ENCODE results near the gene ZBTB40. TPM values are rescaled to one million over a fixed set of nuclear protein-coding genes. Genes with fewer than 3 reads are reported as not detected.

The ZBTB40 gene
- total RNA-seq, 2 experiments from 2014 or later: 14.0 to 14.3 TPM

DNA sequence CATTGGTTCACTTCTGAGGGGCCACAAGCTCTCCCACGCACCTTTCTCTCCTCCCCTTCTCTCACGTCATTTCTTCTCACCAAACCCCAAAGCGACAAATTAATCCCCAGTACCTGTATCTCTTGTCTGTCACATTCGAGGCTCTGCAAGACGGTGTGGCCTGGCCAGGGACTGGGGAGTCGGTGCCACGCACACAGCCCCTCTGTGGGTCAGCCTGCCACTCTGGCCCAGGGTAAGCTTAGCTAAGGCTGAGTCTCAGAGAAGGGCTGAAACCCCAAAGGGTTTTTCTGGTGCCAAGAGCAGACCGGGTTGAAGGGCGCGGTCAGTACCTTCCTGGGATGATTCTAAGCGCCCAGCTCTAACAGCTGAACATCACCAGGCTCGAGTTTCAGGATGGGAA, 34.2 kb upstream of the ZBTB40 start:
- CTCF ChIA-PET: interaction anchor here (0.8 to 3.9 kb wide), 9 partner anchors 9 to 312 kb away, joined by 3 to 27 read pairs (median 5); no protein-coding TSS in a partner anchor
- H3K9me3 Mint-ChIP-seq: no peaks in the 10 kb centered on the region
- H3K4me1 Mint-ChIP-seq (ENCODE audit: low read depth): peaks cover 5% of the 10 kb centered on the region
- no peak for DNase-seq
- POLR2A ChIA-PET: interaction anchor here (0.7 kb wide), 1 partner anchor 125 kb away, joined by 5 read pairs; no protein-coding TSS in a partner anchor
- H3K4me3 Mint-ChIP-seq: no peak overlapping the region
- ATAC-seq: no peak
- intact Hi-C loops (cut with micrococcal nuclease): loop anchor here (10.0 kb wide), 1 partner anchor 283 kb away; no protein-coding TSS in a partner anchor
- H3K27me3 Mint-ChIP-seq: peaks cover 41% of the 10 kb centered on the region
- no peaks in the 10 kb centered on the region for H3K36me3 Mint-ChIP-seq (ENCODE audit: low read depth)
- no peak overlapping the region for H3K27ac Mint-ChIP-seq
- TF ChIP-seq, protein P1, sequence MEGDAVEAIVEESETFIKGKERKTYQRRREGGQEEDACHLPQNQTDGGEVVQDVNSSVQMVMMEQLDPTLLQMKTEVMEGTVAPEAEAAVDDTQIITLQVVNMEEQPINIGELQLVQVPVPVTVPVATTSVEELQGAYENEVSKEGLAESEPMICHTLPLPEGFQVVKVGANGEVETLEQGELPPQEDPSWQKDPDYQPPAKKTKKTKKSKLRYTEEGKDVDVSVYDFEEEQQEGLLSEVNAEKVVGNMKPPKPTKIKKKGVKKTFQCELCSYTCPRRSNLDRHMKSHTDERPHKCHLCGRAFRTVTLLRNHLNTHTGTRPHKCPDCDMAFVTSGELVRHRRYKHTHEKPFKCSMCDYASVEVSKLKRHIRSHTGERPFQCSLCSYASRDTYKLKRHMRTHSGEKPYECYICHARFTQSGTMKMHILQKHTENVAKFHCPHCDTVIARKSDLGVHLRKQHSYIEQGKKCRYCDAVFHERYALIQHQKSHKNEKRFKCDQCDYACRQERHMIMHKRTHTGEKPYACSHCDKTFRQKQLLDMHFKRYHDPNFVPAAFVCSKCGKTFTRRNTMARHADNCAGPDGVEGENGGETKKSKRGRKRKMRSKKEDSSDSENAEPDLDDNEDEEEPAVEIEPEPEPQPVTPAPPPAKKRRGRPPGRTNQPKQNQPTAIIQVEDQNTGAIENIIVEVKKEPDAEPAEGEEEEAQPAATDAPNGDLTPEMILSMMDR (IDR thresholded peaks at IDR 0.05): no peak

DNA sequence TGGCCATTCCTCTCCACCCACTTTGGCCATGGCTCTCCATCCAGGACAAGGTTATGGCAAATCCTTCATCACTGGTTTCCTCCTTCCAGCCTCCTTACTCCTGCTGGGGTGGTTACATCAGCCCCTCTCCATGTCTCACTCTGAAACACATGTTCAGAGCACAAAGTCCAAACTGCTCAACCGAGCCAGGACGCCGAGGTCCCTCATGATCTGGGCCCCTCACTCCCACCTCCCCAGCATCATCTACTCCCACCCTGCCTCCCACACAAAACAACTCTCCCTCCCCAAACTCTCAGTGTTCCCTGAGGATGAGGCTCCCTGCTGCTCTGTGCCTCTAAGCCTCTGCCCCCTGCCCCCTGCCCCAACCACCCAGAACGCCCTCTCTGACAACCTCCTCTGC, 33.3 kb upstream of the ZBTB40 start:
- DNase-seq (no peak), ATAC-seq (no peak)
- H3K36me3 Mint-ChIP-seq (ENCODE audit: low read depth): no peaks in the 10 kb centered on the region
- TF ChIP-seq, protein P1 (IDR thresholded peaks at IDR 0.05): no peak
- ChIA-PET POLR2A (no interaction called here), CTCF (interaction anchor here (3.3 to 3.9 kb wide), 2 partner anchors 224 to 286 kb away, joined by 16 to 27 read pairs; no protein-coding TSS in a partner anchor)
- H3K9me3 Mint-ChIP-seq: no peaks in the 10 kb centered on the region
- peaks cover 5% of the 10 kb centered on the region for H3K4me1 Mint-ChIP-seq (ENCODE audit: low read depth)
- H3K27me3 Mint-ChIP-seq: peaks cover 41% of the 10 kb centered on the region
- no peak overlapping the region for H3K4me3 Mint-ChIP-seq
- intact Hi-C loops (cut with micrococcal nuclease): loop anchor here (10.0 kb wide), 1 partner anchor 284 kb away; no protein-coding TSS in a partner anchor
- H3K27ac Mint-ChIP-seq: no peak overlapping the region

DNA sequence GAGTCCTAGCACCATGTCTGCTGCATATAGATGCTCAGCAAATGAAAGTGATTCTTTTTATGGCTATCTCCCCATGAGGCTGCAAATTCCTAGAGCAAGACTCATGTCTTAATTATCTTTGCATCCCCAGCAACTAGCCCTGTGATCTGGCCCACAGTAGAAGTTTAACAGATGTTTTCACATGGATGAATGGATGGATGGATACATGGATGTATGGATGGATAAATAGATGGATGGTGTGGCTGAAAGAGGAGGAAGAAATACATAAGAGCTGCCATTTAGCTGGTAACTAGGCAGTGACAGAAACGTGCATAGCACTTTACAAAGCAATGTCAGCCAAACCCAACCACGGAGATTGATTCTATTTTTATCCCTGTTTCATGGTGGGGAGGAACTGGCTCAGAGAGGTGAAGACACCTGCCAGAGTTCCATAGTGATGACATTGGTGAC, 32.7 kb upstream of the ZBTB40 start:
- peaks cover 41% of the 10 kb centered on the region for H3K27me3 Mint-ChIP-seq
- no peaks in the 10 kb centered on the region for H3K9me3 Mint-ChIP-seq
- ChIA-PET POLR2A (no interaction called here), CTCF (interaction anchor here (3.3 to 3.9 kb wide), 2 partner anchors 223 to 287 kb away, joined by 16 to 27 read pairs; no protein-coding TSS in a partner anchor)
- DNase-seq (no peak), ATAC-seq (no peak)
- no peaks in the 10 kb centered on the region for H3K36me3 Mint-ChIP-seq (ENCODE audit: low read depth)
- H3K27ac Mint-ChIP-seq: no peak overlapping the region
- H3K4me3 Mint-ChIP-seq: no peak overlapping the region
- peaks cover 5% of the 10 kb centered on the region for H3K4me1 Mint-ChIP-seq (ENCODE audit: low read depth)
- TF ChIP-seq, protein P1 (IDR thresholded peaks at IDR 0.05): no peak
- intact Hi-C loops (cut with micrococcal nuclease): loop anchor here (10.0 kb wide), 1 partner anchor 284 kb away; no protein-coding TSS in a partner anchor

DNA sequence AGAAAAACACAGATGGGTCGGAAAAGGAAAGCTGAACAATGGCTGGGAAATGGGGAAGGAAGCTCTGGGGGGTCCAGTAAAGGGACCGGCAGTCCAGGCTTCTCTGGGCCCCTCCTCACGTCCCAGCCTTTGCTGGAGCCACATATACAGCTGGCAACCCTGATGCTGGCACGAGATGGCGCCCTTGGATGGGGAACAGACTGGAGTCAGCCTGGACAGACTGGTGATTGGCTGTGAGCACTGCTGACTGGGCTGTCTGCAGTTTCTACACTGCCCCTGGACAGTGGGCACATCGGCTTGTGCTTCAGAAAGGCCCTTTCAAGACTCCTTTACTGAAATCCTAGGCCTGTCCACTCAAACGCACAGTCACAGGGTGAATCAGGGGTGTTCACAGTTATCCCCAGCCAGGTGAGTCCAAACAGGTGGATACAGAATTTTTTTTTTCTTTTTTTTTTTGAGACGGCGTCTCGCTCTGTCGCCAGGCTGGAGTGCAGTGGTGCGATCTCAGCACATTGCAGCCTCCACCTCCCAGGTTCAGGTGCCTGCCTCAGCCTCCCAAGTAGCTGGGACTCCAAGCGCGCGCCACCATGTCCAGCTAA, 31.1 kb upstream of the ZBTB40 start:
- DNase-seq: peak; percentile 81
- TF ChIP-seq, protein P1 (IDR thresholded peaks at IDR 0.05): peak; percentile 42
- H3K9me3 Mint-ChIP-seq: no peaks in the 10 kb centered on the region
- H3K36me3 Mint-ChIP-seq (ENCODE audit: low read depth): no peaks in the 10 kb centered on the region
- POLR2A ChIA-PET: interaction anchor here (0.6 kb wide), 1 partner anchor 492 kb away, joined by 3 read pairs; no protein-coding TSS in a partner anchor
- H3K4me1 Mint-ChIP-seq (ENCODE audit: low read depth): peaks cover 5% of the 10 kb centered on the region
- intact Hi-C loops (cut with micrococcal nuclease): loop anchor here (5.0 kb wide), 1 partner anchor 222 kb away; the partner anchor contains the start of gene C1QC
- CTCF ChIA-PET: interaction anchor here (0.7 to 3.3 kb wide), 5 partner anchors 13 to 222 kb away, joined by 3 to 16 read pairs (median 4); partner anchors contain the start of gene C1QA
- no peak overlapping the region for H3K4me3 Mint-ChIP-seq
- no peak overlapping the region for H3K27ac Mint-ChIP-seq
- ATAC-seq: peak; percentile 79
- H3K27me3 Mint-ChIP-seq: peaks cover 41% of the 10 kb centered on the region

DNA sequence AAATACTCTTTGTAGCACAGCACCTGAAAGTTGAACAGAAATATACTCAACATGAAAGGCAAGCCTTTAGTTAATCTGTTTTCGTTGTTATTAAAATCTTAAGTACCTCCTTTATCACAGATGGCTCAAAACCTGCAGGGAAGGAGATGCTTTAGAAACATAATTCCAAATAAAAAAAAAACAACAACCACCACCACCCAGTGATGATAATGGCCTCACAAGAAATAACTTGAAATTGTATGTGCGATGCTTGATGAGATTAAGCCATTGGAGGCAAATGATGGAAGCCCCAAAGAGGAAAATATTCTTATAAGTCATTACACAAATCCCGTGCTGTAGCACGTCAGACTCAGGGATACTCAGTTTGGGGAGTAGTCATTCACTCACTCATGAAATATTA, 24.9 kb upstream of the ZBTB40 start:
- ChIA-PET CTCF (interaction anchor here (1.2 kb wide), 1 partner anchor 11 kb away, joined by 3 read pairs; no protein-coding TSS in a partner anchor), POLR2A (no interaction called here)
- H3K27me3 Mint-ChIP-seq: peaks cover 5% of the 10 kb centered on the region
- H3K27ac Mint-ChIP-seq: no peak overlapping the region
- ATAC-seq (no peak), DNase-seq (no peak)
- intact Hi-C loops (cut with micrococcal nuclease): no loop called here
- H3K36me3 Mint-ChIP-seq (ENCODE audit: low read depth): no peaks in the 10 kb centered on the region
- TF ChIP-seq, protein P1 (IDR thresholded peaks at IDR 0.05): no peak
- H3K9me3 Mint-ChIP-seq: no peaks in the 10 kb centered on the region
- H3K4me1 Mint-ChIP-seq (ENCODE audit: low read depth): no peaks in the 10 kb centered on the region
- no peak overlapping the region for H3K4me3 Mint-ChIP-seq
